ENCODE measurements around the gene FLRT1.

FLRT1 gene

DNA sequence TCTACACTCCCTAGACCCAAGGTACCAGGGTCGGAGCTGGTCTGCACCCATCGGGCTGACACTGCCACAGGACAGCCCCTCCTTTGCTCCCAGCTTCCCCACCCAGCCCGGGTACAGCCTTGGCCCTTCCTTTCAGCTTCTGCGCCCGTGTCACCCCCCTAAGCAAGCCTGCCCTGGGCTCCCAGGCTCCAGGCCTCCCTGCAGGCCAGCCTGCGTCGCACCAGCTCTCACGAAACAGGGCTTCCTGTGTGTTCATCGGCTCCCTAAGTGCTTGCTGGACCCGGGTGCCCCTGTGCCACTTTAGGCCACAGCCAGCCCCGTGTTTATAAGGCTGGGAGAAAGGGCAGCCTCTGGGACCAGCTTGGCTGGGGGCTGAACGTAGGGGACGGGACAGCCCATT, 21.1 kb downstream of the FLRT1 start:
- TF ChIP-seq, protein P1, sequence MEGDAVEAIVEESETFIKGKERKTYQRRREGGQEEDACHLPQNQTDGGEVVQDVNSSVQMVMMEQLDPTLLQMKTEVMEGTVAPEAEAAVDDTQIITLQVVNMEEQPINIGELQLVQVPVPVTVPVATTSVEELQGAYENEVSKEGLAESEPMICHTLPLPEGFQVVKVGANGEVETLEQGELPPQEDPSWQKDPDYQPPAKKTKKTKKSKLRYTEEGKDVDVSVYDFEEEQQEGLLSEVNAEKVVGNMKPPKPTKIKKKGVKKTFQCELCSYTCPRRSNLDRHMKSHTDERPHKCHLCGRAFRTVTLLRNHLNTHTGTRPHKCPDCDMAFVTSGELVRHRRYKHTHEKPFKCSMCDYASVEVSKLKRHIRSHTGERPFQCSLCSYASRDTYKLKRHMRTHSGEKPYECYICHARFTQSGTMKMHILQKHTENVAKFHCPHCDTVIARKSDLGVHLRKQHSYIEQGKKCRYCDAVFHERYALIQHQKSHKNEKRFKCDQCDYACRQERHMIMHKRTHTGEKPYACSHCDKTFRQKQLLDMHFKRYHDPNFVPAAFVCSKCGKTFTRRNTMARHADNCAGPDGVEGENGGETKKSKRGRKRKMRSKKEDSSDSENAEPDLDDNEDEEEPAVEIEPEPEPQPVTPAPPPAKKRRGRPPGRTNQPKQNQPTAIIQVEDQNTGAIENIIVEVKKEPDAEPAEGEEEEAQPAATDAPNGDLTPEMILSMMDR (IDR thresholded peaks at IDR 0.05; ENCODE audit: control insufficient read depth, insufficient read depth, low read depth, low read length, missing control alignments), result no peak
- H3K4me3 ChIP-seq (ENCODE audit: control insufficient read depth, low read depth, low read length), result no peak overlapping the region
- no peak for DNase-seq (ENCODE audit: low read depth)

DNA sequence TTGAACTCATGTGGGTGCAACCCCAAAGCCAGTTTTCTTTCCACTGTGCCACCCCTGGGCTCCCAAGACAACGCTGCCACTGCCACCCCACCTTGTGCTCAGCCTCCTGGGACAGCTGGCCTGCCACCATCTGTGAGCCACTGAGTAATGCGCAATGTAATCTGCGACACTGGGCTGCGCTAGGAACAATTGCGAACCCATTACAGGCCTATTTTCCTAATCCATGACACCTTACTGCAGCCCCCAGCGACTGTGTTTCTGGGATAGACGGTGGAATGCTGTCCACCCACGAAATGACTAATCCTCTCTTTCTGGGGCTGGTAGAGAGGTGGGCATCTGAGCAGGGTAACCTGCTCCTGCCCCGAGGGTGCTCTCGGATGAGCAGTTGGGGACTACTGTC, 22.2 kb downstream of the FLRT1 start:
- TF ChIP-seq, protein P1 (IDR thresholded peaks at IDR 0.05; ENCODE audit: control insufficient read depth, insufficient read depth, low read depth, low read length, missing control alignments), result no peak
- no peak for DNase-seq (ENCODE audit: low read depth)
- no peak overlapping the region for H3K4me3 ChIP-seq (ENCODE audit: control insufficient read depth, low read depth, low read length)

DNA sequence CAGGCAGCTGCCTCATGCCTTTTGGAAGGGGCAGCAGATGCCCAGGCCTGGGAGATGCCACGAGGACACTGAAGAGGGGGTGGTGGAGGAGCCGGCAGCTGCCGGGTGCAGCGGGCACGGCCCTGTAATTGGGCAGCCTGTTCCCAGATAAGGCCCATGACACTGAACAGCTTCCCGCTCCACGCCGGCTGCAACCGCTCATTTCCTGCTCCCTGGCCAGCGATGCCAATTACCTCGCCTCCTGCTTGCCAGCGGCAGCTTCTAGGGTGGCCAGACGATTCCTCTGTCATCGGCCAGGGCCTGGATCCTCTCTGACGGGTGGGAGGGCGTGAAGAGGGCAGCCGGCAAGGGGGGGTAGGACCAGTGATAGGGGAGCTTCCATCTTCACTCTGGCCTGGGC, 22.8 kb downstream of the FLRT1 start:
- TF ChIP-seq, protein P1 (IDR thresholded peaks at IDR 0.05; ENCODE audit: control insufficient read depth, insufficient read depth, low read depth, low read length, missing control alignments), result no peak
- DNase-seq (ENCODE audit: low read depth), result no peak

DNA sequence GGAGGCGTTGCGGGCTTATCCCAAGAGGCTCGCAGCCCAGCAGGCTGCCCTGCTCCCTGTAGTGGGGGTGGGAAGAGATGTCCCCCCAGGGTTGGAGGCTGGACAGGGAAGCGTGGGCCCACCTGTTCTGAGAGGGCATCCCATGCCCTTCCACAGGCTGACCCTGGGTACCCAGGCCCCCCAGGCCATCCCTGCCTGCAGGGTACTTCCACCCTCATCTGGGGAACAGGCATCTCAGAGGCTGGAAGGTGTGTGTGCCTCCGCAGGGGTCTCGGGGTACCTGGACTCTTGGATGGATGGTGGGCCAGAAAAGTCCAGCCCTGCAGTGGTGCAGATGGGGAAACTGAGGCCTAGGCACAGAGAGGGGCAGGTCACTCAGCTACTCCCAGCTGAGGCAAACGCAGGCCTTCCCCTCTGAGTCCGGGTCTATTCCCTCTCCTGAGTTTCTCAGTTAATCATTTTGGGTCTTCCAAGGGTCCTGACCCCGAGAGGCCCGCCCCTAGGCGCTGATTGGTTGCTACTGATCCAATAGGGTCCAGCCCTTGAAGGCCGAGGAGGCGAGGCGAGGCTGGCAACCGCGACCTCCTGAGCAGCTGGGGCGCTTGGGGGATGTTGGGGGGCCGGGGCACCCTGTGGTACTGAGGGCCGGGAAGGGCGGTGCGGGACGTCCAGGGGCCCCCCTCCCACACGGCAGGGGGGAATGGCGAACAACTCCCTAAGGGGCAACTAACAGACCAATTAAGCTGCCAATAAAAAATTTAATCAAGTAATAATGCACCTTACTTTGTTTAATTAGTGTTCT, 23.8 kb downstream of the FLRT1 start:
- no peak overlapping the region for H3K4me3 ChIP-seq (ENCODE audit: control insufficient read depth, low read depth, low read length)
- no peak for DNase-seq (ENCODE audit: low read depth)
- TF ChIP-seq, protein P1 (IDR thresholded peaks at IDR 0.05; ENCODE audit: control insufficient read depth, insufficient read depth, low read depth, low read length, missing control alignments), result no peak

More for the DNA sequence above, 22.8 kb downstream of the FLRT1 start:
- H3K4me3 ChIP-seq (ENCODE audit: control insufficient read depth, low read depth, low read length), result no peak overlapping the region

DNA sequence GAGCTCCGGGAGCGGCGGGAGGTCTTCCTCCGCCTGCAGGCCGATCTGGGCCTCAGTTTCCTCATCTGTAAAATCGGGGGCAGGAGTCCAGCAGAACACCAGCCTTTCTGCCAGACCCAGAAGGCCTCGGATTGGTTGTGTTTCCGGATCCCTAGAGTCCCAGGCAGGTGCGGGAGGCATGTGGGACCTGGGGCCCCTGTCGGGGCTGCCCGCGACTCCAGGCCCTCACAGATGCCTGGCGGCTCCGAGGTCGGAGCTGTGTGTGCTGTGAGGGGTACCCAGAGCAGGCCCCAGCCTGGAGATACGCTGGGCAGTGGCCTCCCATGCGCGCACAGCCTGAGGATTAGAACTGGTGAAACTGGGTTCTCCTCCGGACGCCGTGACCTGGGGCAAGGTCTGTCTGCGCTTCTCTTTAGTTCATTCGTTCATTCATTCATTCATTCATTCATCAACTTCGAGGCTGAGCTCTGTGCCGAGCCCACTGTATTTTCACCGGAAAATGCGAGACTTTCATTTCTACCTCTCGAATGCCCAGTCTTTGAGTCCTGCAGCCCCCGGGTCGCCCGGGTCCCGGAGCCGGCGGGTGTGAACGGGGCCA, 24.6 kb downstream of the FLRT1 start:
- peak overlapping the region; percentile 17; the same call in 1 of the 2 replicates for H3K4me3 ChIP-seq (ENCODE audit: control insufficient read depth, low read depth, low read length)
- no peak for DNase-seq (ENCODE audit: low read depth)
- TF ChIP-seq, protein P1 (IDR thresholded peaks at IDR 0.05; ENCODE audit: control insufficient read depth, insufficient read depth, low read depth, low read length, missing control alignments), result no peak

DNA sequence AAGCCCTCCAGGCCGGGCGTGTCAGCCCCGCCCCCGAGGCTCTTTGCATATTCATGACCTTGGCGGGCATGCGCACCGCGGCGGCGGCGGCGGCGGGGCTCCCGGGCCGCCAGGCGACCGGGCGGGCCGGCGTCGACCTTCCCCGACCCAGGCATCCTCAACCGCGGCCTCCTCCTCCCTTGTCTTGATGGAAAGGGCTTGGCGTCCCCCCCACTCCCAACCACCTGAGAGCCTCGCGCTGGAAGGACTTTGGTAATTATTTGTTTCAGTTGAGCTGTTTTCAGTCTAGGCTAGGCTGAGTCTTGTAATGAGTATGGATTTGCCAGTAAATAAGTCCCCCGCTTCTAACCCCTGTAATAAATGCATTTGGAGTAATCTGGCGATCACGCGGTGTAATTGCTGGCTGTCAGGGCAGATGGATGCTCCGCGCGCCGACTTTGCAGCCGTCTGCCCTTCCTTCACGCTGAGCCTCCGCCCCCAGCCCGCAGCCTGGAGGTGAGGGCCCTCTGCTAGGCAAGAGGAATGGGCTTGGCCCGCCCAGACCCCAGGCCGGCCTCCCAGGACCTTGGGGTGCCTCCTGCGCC, 25.2 kb downstream of the FLRT1 start:
- DNase-seq (ENCODE audit: low read depth), result no peak
- TF ChIP-seq, protein P1 (IDR thresholded peaks at IDR 0.05; ENCODE audit: control insufficient read depth, insufficient read depth, low read depth, low read length, missing control alignments), result no peak
- H3K4me3 ChIP-seq (ENCODE audit: control insufficient read depth, low read depth, low read length), result peak overlapping the region; percentile 32
